Epithelial cell of proximal tubule (primary cell): Measurements from ENCODE around the gene P2RX1. TPM values are rescaled to one million over a fixed set of nuclear protein-coding genes. Genes with fewer than 3 reads are reported as not detected.

Source experiments
- DNase-seq: peaks from one replicate; pipeline ENCODE4 v3.0.0-alpha.2; 2011; ENCODE audit warnings: low read depth
- H3K4me3 ChIP-seq: 2 replicates; pipeline ENCODE4 v1.5.1; 2011; ENCODE audit warnings: low read depth, mild to moderate bottlenecking, low read length
- CTCF ChIP-seq: conservative IDR thresholded peaks from 2 replicates; pipeline ENCODE4 v1.5.1; 2012; ENCODE audit warnings: low read depth, mild to moderate bottlenecking, low read length
- total RNA-seq: library from RNA; depleted of rRNA; stranded (reverse); fragments of >200 nt; gene quantifications from 2 replicates; pipeline ENCODE4 v1.2.3, GENCODE V29; 2015

The P2RX1 gene
- total RNA-seq, 1 donor from 2014 or later: not detected

- no peak for DNase-seq
- H3K4me3 ChIP-seq: no peak overlapping the region
- TF ChIP-seq CTCF: no peak
These were observed 31.1 kb upstream of the P2RX1 start for GRCh38 chr17:3947318-3947810.

- TF ChIP-seq CTCF: no peak
- no peak for DNase-seq
- H3K4me3 ChIP-seq: no peak overlapping the region
These were observed 30.5 kb upstream of the P2RX1 start for GRCh38 chr17:3946711-3947235.

DNA sequence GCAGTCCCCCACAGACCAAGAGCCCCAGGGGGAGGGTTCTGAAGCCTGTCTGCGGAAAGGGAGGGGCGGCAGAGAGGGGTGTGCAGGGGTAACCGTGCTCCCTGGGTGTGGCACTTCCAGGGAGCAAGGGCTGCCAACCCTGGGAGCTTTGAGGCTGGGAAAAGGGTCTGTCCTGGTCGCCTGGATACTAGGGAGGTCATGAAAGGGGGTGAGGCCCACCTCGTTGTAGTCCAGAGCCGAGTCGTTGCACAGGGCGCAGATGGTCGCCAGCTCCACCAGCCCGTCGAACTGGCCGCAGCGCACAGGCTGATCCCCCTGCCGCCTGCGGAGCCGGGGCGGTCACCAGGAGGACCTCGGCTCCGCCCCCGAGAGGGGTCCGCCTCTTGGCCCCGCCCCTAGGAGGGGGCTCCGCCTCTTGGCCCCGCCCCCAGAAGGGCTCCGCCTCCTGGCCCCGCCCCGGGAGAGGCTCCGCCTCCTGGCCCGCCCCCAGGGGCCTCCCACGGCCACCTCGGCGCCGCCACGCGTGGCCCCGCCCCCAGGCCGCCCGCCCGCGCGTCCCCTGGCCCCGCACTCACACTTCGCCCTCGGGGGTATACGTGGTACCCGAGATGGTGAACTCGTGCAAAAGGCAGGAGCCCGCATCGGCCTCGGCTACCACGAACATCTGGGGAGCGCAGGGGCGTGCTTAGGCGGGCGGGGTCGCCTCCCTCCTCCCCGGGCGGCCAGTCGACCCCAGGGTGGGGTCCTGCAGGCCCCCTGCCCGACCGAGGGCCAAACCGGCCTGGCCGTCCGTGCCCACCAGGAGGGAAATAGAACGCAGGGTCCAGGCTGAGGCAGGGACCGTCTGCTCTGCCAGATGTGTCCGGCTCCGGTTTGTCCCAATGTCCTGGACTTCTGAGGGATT, 28.5 kb upstream of the P2RX1 start:
- DNase-seq: no peak
- TF ChIP-seq CTCF: no peak

GRCh38 chr17:3943240-3943891, 27.1 kb upstream of the P2RX1 start:
- no peak for TF ChIP-seq CTCF
- DNase-seq: no peak
- no peak overlapping the region for H3K4me3 ChIP-seq

More for the DNA sequence above, 28.5 kb upstream of the P2RX1 start:
- H3K4me3 ChIP-seq: no peak overlapping the region

- H3K4me3 ChIP-seq: no peak overlapping the region
- DNase-seq: no peak
- TF ChIP-seq CTCF: no peak
These were observed 24.9 kb upstream of the P2RX1 start for GRCh38 chr17:3940965-3941698.

- no peak for DNase-seq
- no peak for TF ChIP-seq CTCF
- H3K4me3 ChIP-seq: no peak overlapping the region
These were observed 21.1 kb upstream of the P2RX1 start for GRCh38 chr17:3937359-3937758.
